NCI-H2081 (cell line): ENCODE data around the gene DNAJA2.
"Not testable (repeated sequence)": the region's sequence is repeated elsewhere in the genome, so short reads cannot be mapped to it uniquely, and the experiment has no call there.

Source experiments
- DNase-seq, 2 experiments: peaks; one replicate each; lab custom pipeline; 2025; lab: John Stamatoyannopoulos, UW

The DNAJA2 gene

GRCh38 chr16:46975165-46975564 is 1.7 kb upstream of the DNAJA2 start:
- no peak for DNase-seq

GRCh38 chr16:46974352-46974751 is 878 bp upstream of the DNAJA2 start:
- no peak for DNase-seq

- no peak for DNase-seq
Observed at GRCh38 chr16:46973996-46974324, 486 bp upstream of the DNAJA2 start.

DNA sequence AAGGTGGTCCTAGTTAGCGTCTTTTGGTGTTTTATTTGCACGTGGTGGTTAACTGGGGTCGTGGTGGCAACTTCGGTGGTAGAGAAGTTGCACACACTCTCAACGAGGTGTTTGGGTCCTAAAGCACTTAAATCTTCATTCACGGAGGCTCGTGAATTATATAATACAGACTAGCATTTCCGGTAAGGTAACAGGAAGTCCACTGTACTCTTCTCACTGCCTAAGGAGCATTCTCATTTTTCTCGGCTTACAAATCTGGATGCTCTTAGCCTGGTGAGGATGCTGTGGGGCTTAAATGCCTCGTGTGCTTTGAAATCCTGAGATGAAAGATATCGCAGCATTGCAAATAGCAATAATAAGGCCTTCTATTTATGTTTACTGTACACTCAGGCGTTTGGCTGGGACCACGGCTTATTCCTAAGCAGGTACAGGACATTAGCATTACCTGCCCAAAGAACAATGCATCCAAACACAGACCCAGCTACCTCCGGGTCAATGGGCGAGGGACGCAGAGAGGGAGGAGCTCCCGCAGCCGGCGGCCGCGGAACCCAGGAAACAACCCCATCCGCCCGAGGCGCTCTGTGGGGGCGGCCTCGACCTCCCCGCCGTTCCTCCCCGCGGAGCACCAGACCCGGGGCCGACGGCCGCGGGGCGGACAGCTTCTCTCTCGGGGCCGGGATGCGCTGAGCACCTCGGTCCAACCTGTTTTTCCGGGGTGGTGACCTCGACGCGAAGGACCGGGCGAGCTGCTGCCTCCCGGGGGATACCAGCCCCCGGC is 856 bp downstream of the DNAJA2 start:
- peak in 1 of 2 experiments; percentile 29 for DNase-seq

GRCh38 chr16:46971271-46971670 is 2.2 kb downstream of the DNAJA2 start:
- DNase-seq: no peak

GRCh38 chr16:46970089-46970488 is 3.4 kb downstream of the DNAJA2 start:
- no peak for DNase-seq

DNA sequence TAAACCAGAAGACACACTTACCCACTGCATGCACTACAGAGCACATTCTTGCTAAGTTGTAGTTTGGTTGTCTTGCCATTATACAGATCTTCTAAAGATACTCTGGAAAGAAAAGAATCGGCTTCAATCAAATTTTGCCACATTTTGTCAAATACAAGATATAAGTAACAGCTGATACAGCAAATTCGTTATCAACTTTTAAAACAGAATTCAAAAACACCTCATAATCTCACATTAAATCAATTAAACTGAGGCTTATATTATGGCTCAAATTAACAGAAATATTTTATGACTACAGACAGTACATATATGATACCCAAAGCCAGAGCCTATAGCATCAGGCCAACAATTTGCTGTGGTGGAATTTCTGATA is 5.4 kb downstream of the DNAJA2 start:
- DNase-seq: no peak

GRCh38 chr16:46962629-46963028 is 10.8 kb downstream of the DNAJA2 start:
- DNase-seq: no peak

- no peak for DNase-seq
Observed at GRCh38 chr16:46961373-46962353, 11.8 kb downstream of the DNAJA2 start.

GRCh38 chr16:46954562-46954961 is 18.9 kb downstream of the DNAJA2 start:
- DNase-seq: no peak

DNA sequence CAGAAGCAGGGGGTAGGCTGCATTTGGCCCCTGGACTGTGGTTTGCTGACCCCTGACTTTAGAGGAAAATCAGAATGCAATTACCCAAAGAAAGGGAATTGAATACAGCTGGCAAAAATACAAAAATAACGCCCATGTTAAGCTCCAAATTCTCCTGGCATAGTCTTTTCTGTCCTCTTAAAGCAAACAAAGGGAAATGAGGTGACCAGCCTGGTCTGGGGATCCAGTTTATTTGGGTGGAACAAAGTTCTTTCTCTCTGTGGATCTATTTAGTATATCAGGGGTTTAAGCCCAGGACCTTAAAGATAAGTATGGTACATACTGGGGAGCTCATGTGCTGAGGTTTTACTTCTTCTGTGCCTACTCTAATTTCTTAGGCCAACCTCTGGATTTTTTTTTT is 23.5 kb downstream of the DNAJA2 start:
- DNase-seq: no peak

DNA sequence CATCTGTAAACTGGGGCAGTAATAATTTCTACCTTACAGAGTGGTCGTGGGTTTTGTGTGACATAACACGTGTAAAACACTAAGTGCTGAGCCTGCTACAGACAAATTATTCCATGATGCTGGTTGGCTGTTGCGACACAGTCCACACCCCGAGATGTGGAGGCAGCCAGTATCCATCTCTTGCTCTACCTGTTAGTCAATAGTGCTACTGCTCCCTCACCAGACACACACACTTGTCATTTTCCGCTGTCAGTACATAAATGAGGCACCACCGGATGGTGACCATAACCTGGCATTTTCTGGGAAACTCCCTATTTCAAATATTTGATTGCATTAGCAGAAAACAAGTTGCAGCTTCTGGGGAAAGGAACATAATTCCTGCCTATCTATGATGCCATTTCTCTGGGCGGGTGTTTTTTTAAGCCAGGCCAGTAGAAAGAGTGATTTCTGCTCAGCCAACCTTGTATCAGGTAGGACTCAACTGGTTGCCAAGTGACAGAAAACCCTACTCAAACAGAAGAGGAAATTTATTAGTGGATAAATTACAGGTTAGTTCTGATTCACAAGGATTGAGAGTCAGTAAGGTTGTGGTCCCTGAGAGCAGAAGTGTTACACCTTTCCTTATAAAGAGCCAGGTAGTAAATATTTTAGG is 24.1 kb downstream of the DNAJA2 start:
- DNase-seq: peak in 1 of 2 experiments; percentile 20

GRCh38 chr16:46948548-46949166 is 24.8 kb downstream of the DNAJA2 start:
- DNase-seq: no peak

- DNase-seq: peak in 1 of 2 experiments; percentile 7
Observed at GRCh38 chr16:46947900-46948547, 25.4 kb downstream of the DNAJA2 start.

GRCh38 chr16:46944713-46945112 is 28.8 kb downstream of the DNAJA2 start:
- not testable (repeated sequence) for DNase-seq

- DNase-seq: no peak
Observed at GRCh38 chr16:46937536-46937935, 35.9 kb downstream of the DNAJA2 start.

DNA sequence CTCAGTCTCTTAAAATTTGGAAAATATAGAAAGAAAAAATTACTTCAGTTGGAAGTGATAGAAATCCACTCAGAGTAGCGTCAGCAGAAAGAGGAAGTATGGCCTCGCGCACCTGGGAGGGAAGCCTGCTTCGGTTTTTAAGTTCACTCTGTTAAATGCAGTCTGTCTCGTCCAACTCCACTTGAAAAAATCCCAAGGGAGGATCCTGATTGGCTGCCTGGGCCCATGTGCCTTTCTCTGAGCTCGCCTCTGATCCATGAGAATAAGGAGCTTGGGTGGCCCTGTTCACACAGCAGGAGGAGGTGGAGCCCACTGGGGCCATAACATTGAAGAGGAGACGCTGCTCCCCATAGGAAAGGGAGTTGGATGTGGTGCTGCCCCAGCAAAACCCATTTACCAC is 40.7 kb downstream of the DNAJA2 start:
- DNase-seq: no peak

GRCh38 chr16:46930861-46931260 is 42.6 kb downstream of the DNAJA2 start:
- no peak for DNase-seq

GRCh38 chr16:46929378-46930332 is 43.8 kb downstream of the DNAJA2 start:
- DNase-seq: peak in 1 of 2 experiments; percentile 15

GRCh38 chr16:46928811-46929210 is 44.7 kb downstream of the DNAJA2 start:
- no peak for DNase-seq
